GM18951 (cell line): Measurements from ENCODE around the gene SFXN2.

Experiments
- POLR2A ChIP-seq: IDR thresholded peaks from 4 replicates; pipeline ENCODE4 v1.6.1; 2011; ENCODE audit warnings: mild to moderate bottlenecking; ENCODE audit not compliant: insufficient read length, insufficient read depth; ENCODE audit errors: extremely low read depth
- in situ Hi-C: fragments of 300-500 bp; cut with MboI; formaldehyde crosslinking; loops from one replicate; pipeline ENCODE4 v1.12.0; 2022; ENCODE audit warnings: low sequenced_read_pairs, mixed read lengths, inconsistent platforms; ENCODE audit not compliant: unreplicated experiment

SFXN2 gene

DNA sequence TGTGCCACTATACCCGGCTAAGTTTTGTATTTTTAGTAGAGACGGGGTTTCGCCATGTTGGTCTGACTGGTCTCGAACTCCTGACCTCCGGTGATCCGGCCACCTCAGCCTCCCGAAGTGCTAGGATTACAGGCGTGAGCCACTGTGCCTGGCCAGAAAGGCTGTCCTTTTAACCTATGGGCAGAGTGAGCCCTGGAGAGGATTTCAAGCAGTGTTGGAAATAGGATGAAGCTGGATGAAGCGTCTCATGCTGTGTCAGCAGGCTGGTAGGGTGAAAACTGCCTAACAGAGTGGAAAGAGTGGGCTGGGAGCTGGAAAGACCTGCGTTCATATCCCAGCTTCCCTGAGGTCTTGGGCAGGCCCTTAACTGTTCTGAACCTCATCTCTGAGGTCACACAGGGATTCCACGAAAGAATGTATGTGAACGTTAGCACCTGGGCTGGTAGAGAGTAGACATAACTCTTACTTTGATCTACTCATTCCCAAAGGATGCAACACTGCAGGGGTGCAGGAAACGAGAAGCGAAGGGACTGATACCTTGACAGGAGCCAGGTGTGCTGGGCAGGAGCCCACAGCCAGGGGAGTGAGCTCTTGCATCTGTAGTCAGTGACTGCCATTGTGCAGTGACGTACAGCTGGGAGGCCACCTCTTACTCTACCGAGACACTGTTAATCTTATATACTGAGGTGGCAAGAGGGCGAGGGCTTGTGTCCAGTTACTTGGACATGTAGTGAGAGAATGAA, 63.4 kb downstream of the SFXN2 start:
- TF ChIP-seq POLR2A = no peak
- in situ Hi-C loops = no loop called here

DNA sequence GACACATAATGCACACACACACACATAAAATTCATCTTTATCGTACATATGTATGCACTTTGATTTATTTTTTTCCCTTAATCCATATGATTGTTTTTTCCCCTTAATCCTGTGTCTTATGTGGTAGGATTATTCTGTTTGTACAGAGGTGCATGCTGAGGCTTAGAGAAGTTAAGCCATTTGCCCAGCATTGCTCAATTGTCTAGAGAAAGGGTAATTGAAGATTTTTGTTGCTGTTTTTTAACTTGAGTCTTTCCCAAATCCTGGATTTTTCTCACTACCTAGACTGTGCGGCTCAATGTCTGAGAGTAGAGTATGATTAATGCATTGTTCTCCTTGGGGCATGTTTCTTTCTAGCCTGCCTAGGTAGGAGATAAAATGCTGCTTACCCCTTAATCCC, 64.3 kb downstream of the SFXN2 start:
- in situ Hi-C loops = no loop called here
- no peak for TF ChIP-seq POLR2A

DNA sequence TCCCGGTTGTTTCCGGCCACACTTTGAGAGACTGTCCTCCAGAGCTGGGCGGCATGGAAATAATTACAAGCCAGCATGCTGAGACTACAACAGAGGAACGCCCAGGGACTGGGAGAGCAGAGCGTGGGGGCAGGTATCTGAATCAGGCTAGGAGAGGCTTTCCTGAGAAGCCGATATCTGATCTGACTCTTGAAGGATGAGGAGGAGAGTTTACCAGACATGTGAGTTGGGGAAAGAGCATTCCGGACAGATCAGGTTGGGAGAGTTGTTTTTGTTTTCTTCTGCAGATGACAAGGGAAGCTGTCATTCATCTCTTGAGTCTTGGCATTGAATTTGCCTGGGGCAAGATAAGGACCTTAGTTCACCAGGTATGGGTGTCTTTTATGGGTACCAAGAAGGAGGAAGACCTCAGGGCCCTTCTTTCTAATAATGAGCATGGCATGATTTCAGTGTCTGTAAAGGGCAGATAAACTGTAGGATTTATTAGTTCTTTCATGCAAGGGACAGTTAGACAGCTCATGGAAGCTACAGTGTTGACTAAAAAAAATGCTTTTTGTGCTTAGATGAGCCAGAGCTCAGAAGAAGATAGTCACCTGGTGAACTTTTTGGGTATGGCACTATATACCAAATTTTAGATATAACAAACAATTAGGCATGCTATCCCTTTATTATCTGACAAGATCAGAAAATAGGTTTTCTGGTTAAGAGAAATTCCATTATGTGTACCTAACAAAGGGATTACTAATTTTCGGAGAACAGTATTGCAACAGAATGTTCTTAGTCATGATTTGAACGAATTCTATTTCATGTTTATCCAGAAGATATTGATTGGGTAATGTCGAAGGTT, 65.5 kb downstream of the SFXN2 start:
- TF ChIP-seq POLR2A = no peak
- in situ Hi-C loops = no loop called here

DNA sequence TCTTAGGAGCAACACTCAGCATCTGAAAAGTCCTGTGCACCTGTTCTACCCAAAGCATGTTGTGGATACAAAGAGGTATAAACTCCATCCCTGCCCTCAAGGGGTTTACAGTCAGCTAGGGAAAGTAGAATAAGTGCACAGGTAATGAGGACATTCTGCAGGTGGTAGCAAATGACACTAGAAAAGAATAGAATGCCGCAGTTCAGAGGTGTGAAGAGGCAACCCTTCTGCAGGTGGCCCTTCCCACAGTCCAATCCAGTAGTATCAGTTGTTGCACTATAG, 66.0 kb downstream of the SFXN2 start:
- TF ChIP-seq POLR2A = no peak
- in situ Hi-C loops = no loop called here

DNA sequence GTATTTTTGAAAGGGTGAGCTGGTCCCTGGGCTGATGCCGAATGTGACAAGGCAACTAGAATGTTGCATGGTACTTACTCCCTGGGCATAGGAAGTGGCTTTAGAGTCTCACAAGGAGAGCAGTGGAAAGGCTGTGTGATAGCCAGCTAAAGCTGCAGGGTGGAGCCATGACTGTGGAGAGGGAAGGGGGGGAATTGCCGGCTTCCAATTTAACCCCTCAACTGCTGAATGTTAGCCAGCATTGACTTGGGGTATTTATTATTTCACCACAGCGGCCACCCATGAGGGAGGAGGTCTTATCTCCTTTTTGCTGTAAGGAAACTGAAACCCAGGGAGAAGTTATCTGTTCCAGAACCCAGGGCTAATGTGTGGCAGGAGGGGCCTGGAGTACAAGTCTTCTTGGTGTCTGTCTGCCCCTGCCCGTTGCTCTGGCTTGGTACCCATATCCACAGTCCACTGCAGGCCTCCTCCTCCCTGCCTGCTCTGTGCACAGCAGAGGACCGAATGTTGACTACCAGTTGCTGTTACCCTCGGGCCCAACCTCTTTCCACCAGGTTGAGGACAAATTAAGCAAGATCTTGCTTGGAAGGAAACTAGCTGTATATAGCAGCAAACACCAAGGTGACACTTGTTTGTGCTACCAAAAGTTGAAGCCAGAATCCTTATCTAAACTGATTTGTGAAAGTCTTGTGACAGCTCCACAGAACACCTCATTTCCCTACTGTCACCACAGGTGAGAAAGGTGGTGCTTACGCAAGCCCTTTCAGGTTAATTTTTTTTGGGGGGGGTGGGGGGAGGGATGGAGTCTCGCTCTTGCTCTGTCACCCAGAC, 66.9 kb downstream of the SFXN2 start:
- in situ Hi-C loops = no loop called here
- TF ChIP-seq POLR2A = no peak

DNA sequence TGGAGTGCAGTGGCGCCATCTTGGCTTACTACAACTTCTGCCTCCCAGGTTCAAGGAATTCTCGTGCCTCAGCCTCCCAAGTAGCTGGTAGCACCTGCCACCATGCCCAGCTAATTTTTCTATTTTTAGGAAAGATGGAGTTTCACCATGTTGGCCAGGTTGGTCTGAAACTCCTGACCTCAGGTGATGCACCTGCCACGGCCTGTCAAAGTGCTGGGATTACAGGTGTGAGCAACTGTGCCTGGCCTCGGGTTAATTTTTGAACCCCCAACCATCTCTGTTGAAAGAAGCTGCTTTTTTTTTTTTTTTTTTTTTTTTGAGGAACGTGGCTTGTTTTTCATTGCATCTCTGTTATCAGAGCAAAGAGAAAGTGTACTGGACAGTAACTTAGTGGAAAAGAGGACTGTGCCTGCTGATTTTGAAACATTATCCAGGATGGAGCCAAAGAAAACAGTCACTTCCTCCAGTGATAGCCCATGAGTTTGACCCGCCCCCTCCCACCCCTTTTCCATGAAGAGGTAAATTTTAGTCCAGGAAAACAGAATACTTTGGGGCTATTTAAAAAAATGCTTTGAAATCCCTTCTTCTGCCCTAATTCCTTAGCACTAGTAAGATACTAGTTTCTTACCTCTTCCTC, 67.6 kb downstream of the SFXN2 start:
- in situ Hi-C loops = no loop called here
- no peak for TF ChIP-seq POLR2A

DNA sequence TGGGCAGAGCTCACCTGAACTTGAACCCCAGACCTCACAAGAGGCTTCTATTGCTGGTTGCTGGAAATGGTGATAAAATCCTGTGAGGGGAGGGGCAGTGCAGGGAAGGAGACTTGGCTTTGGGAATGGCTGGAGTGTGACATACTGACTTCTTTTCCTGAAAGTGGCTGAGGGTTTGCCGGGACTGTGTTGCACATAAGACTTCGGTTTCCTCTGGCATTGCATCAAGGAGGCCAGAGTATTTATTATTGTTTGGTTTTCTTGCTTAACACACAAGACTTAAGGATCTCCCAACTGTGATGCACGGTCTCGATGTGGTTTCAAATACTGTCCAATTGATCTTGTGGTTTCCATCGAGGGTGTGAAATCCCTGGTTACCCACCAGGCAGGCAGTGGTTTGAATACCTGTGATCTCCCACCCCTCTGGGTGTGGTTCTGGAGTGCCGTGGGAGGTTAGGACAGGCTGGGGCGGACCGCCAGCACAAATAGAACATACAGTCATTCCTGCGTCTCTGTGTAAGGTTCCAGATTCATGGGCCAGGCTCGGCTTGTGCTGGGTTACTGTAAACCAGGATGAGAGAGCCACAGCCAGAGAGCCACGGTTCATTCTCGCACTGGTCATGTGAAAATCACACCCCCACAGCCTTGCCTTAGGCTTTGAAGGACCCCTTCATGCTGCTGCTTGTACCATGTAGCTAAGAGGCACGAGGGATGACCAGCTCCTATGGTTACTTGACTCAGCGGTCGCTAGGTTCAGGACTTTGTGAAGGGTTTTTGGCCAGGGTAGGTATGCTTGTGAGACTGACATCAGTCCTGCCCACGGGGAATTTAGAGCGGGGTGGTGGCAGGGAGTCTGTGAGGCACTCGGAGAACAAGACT, 68.5 kb downstream of the SFXN2 start:
- TF ChIP-seq POLR2A = no peak
- in situ Hi-C loops = no loop called here

DNA sequence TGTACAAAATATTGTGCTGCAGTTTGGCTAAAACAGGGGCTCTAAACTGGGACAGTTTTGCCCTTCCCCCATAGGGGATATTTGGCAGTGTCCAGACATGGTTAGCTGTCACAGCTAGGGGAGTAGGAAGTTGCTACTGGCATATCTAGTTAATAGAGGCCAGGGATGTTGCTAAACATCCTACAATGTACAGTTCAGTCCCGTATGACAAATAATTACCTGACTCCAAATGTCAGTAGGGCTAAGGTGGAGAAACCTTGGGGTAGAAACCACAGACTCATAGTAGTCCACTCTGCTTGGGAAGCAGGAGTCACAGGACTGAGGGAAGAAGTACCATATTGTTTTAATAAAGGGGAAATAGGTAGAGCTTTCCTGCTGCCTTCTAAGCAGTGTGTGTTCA, 69.1 kb downstream of the SFXN2 start:
- in situ Hi-C loops = no loop called here
- no peak for TF ChIP-seq POLR2A

DNA sequence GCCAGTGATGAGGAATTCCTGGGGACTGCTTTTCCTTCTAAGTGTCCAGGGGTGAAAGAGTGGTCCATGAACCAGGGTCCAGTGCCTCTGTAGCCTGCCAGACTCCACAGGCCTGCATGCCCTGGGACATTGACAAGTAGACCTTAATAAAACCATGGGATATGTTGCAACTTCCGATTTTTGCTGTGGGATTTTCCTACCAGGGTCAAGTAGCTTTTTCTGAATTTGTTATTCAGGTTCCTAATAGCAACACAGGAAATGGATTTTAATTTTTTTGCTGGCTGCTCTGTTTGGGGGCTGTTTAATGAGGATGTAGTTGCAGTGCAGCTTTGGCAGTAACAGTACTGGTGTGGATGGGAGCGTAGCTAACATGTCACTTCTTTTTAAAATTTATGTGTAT, 71.4 kb downstream of the SFXN2 start:
- TF ChIP-seq POLR2A = no peak
- in situ Hi-C loops = no loop called here

DNA sequence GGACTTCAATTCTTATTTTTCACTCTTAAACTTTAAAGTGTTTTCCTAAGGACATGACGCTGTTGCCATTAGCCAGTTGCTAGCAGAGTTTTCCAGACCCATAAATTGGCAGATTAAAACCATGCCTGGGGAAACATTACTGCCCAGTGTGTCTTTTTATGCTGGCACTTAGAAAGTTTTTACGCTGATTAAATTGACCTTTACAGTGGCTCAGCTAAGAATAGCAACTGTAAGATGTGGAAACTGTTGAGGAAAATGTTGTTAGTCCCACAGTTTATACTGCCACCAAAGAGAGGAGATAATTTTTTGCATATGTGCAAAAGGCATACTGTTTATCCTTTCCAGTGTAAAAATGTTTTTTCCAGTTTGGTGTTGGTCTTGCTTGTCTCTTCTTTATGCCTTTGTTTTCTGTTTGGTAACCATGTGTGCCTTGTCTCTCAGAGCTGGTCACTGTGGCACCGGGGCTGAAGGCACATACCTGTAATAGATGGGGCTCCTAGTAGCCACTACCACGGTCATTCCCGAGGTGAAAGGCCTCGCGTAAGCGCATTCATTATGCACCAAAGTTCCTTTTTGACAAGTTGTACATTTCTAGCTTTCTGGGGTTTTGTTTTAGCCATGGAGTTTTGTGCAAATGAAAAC, 77.4 kb downstream of the SFXN2 start:
- no peak for TF ChIP-seq POLR2A
- in situ Hi-C loops = no loop called here
